HCT116 (cell line): ENCODE measurements around the gene LY6G6D. TPM values are rescaled to one million over a fixed set of nuclear protein-coding genes. Genes with fewer than 3 reads are reported as not detected.

ENCODE experiments used
- ATAC-seq: fragments of 200-7000 bp; cut with Tn5 transposase; 2 replicates; pipeline ENCODE4 v1.9.1; 2020; ENCODE audit warnings: mild to moderate bottlenecking, moderate library complexity
- BruUV-seq: library from RNA; stranded (reverse); fragments of 400-500 nt; replicated peaks from 2 replicates; lab custom pipeline; 2021; lab: Mats Ljungman, UMichigan
- CTCF ChIA-PET: fragments of 300-600 bp; sonication (Branson Sonifier 250); formaldehyde crosslinking; loops from one replicate; lab custom pipeline; 2021; ENCODE audit warnings: antibody characterized with exemption; lab: Charles Lee
- POLR2A ChIA-PET: fragments of 300-600, 350-600 bp; sonication (Branson Sonifier 250); formaldehyde crosslinking; loops from one replicate; lab custom pipeline; 2021; ENCODE audit warnings: antibody characterized with exemption; lab: Charles Lee
- RAD21 ChIA-PET, 2 experiments: fragments of 300-600 bp; sonication (Branson Sonifier 250); formaldehyde crosslinking; loops; one replicate each; lab custom pipeline; 2023; ENCODE audit warnings: low total read pairs in 2 of 2; ENCODE audit not compliant: uncharacterized antibody in 2 of 2, unreplicated experiment in 2 of 2, low non-redundant PET in 1 of 2; lab: Charles Lee
- DNase-seq: peaks from one replicate; pipeline ENCODE4 v3.0.0-alpha.2; 2010; ENCODE audit warnings: low read depth, low spot score
- H2AFZ ChIP-seq: fragments of 200-600 bp; shearing (Covaris generic), sonication (generic); 2 replicates; pipeline ENCODE4 v1.6.1; 2017; ENCODE audit warnings: low read depth, mixed run types, mixed read lengths, antibody characterized with exemption, low read length; ENCODE audit not compliant: poor library complexity, severe bottlenecking
- H3K27ac ChIP-seq: 2 replicates; pipeline ENCODE4 v1.5.1; 2012; ENCODE audit warnings: low read depth, low read length
- H3K27me3 ChIP-seq: fragments of 200-600 bp; sonication (generic); 2 replicates; pipeline ENCODE4 v1.6.1; 2016; ENCODE audit warnings: mixed run types, low read length, mixed read lengths; ENCODE audit not compliant: insufficient read depth
- H3K36me3 ChIP-seq, 2 experiments: fragments of 200-500 bp in 1 of 2; fragments of 200-600 bp in 1 of 2; sonication (Bioruptor generic) in 1 of 2; sonication (generic) in 1 of 2; 2 replicates each; pipeline versions ENCODE4 v1.5.1 to v1.6.1; 2014 to 2016; ENCODE audit warnings: low read length in 2 of 2, inconsistent platforms in 1 of 2, mixed read lengths in 1 of 2, mixed run types in 1 of 2; ENCODE audit not compliant: insufficient read depth in 2 of 2, control insufficient read depth in 1 of 2
- H3K4me1 ChIP-seq, 2 experiments: fragments of 200-600 bp in 1 of 2; sonication (generic) in 1 of 2; 2 replicates each; pipeline versions ENCODE4 v1.5.1 to v1.6.1; 2012 to 2017; ENCODE audit warnings: low read length in 2 of 2, inconsistent platforms in 1 of 2, mild to moderate bottlenecking in 1 of 2, mixed read lengths in 1 of 2, mixed run types in 1 of 2, moderate library complexity in 1 of 2; ENCODE audit not compliant: insufficient read depth in 2 of 2, control insufficient read depth in 1 of 2
- H3K4me2 ChIP-seq: fragments of 200-600 bp; sonication (generic); 2 replicates; pipeline ENCODE4 v1.6.1; 2017; ENCODE audit warnings: mixed run types, low read length, mixed read lengths
- H3K4me3 ChIP-seq, 2 experiments: fragments of 200-600 bp in 1 of 2; sonication (generic) in 1 of 2; replicated peaks in 1 of 2; 2 replicates each; pipeline ENCODE4 v1.5.1; 2011 to 2016; ENCODE audit warnings: low read length in 2 of 2, control low read depth in 1 of 2, low read depth in 1 of 2, mild to moderate bottlenecking in 1 of 2, mixed read lengths in 1 of 2, mixed run types in 1 of 2
- H3K79me2 ChIP-seq: fragments of 200-600 bp; sonication (generic); 2 replicates; pipeline ENCODE4 v1.6.1; 2017; ENCODE audit warnings: mild to moderate bottlenecking, mixed run types, low read length, moderate library complexity, mixed read lengths; ENCODE audit not compliant: insufficient read depth
- H3K9ac ChIP-seq: fragments of 200-600 bp; sonication (generic); 2 replicates; pipeline ENCODE4 v1.6.1; 2016; ENCODE audit warnings: low read length, mixed read lengths
- H3K9me2 ChIP-seq: fragments of 200-600 bp; sonication (generic), shearing (Covaris generic); 2 replicates; pipeline ENCODE4 v1.6.1; 2017; ENCODE audit warnings: mixed run types, mild to moderate bottlenecking, moderate library complexity; ENCODE audit not compliant: insufficient read depth
- H3K9me3 ChIP-seq, 2 experiments: fragments of 200-500 bp in 1 of 2; fragments of 200-600 bp in 1 of 2; sonication (Bioruptor generic) in 1 of 2; sonication (generic) in 1 of 2; 2 replicates each; pipeline ENCODE4 v1.6.1; 2014 to 2017; ENCODE audit warnings: low read length in 2 of 2, mixed read lengths in 2 of 2, inconsistent platforms in 1 of 2, low read depth in 1 of 2, mild to moderate bottlenecking in 1 of 2, mixed run types in 1 of 2, moderate library complexity in 1 of 2; ENCODE audit not compliant: control insufficient read depth in 1 of 2, insufficient read depth in 1 of 2
- H4K20me1 ChIP-seq: fragments of 200-600 bp; sonication (generic), shearing (Covaris generic); 2 replicates; pipeline ENCODE4 v1.6.1; 2017; ENCODE audit warnings: mixed run types, mild to moderate bottlenecking, moderate library complexity; ENCODE audit not compliant: insufficient read depth
- CEBPB ChIP-seq: IDR thresholded peaks from 2 replicates; pipeline ENCODE4 v1.6.1; 2012; ENCODE audit warnings: low read depth
- ELF1 ChIP-seq: IDR thresholded peaks from 2 replicates; pipeline ENCODE4 v1.6.1; 2012; ENCODE audit warnings: low read depth, borderline replicate concordance
- EZH2 ChIP-seq: fragments of 200-600 bp; sonication (generic); IDR thresholded peaks from 2 replicates; pipeline ENCODE4 v1.6.1; 2017; ENCODE audit warnings: antibody characterized with exemption, mixed run types
- FOSL1 ChIP-seq: IDR thresholded peaks from 2 replicates; pipeline ENCODE4 v1.6.1; 2012; ENCODE audit warnings: low read depth
- SIN3A ChIP-seq: IDR thresholded peaks from 2 replicates; pipeline ENCODE4 v1.6.1; 2012; ENCODE audit warnings: low read depth
- TCF7L2 ChIP-seq: IDR thresholded peaks from 2 replicates; pipeline ENCODE4 v1.7.0; 2011; ENCODE audit warnings: borderline replicate concordance, inconsistent platforms; ENCODE audit not compliant: insufficient read depth, insufficient read length; ENCODE audit errors: extremely low read depth
- intact Hi-C: fragments of 100-400 bp; cut with micrococcal nuclease; formaldehyde crosslinking; loops from 2 replicates; pipeline ENCODE4 v1.10.0; 2022
- total RNA-seq: library from RNA; stranded (reverse); gene quantifications from one replicate; pipeline ENCODE4 v1.2.1, GENCODE V29; 2021; ENCODE audit not compliant: unreplicated experiment
- TF ChIP-seq, protein P1 (sequence below), 3 experiments: fragments of 200-600 bp in 1 of 3; sonication (generic) in 1 of 3; IDR thresholded peaks in 2 of 3; conservative IDR thresholded peaks in 1 of 3; 2 replicates each; pipeline ENCODE4 v1.5.1; 2012 to 2017; ENCODE audit warnings: low read depth in 2 of 3, low read length in 2 of 3, antibody characterized with exemption in 1 of 3, borderline replicate concordance in 1 of 3, control low read depth in 1 of 3, mild to moderate bottlenecking in 1 of 3, mixed read lengths in 1 of 3, mixed run types in 1 of 3, moderate library complexity in 1 of 3; ENCODE audit not compliant: insufficient read depth in 1 of 3
- TF ChIP-seq, protein P2 (sequence below): IDR thresholded peaks from 2 replicates; pipeline ENCODE4 v1.6.1; 2012; ENCODE audit warnings: low read depth
- TF ChIP-seq, protein P3 (sequence below): IDR thresholded peaks from 2 replicates; pipeline ENCODE4 v1.6.1; 2012
- TF ChIP-seq, protein P4 (sequence below): IDR thresholded peaks from 2 replicates; pipeline ENCODE4 v1.6.1; 2012

The LY6G6D gene
- total RNA-seq, 1 experiment from 2014 or later, result not detected

DNA sequence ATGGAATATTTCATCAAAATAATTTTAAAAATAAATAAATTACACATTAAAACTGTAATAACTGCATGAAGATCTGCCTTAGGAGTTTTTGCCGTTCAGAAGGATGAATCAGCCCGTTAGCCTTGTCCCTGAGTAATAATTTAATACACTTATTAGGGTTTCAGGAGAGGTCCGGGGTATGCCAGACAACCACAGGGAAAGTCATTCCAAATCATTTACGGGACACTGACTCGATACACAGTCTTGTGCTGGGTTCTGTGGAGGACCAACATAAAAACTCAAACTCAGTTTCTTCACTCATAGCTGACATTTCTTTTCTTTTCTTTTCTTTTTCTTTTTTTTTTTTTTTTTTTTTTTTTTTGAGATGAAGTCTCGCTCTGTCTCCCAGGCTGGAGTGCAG, 9.2 kb upstream of the LY6G6D start (continued):
- no peak for TF ChIP-seq TCF7L2
- TF ChIP-seq, all 23 proteins: peak for 0

DNA sequence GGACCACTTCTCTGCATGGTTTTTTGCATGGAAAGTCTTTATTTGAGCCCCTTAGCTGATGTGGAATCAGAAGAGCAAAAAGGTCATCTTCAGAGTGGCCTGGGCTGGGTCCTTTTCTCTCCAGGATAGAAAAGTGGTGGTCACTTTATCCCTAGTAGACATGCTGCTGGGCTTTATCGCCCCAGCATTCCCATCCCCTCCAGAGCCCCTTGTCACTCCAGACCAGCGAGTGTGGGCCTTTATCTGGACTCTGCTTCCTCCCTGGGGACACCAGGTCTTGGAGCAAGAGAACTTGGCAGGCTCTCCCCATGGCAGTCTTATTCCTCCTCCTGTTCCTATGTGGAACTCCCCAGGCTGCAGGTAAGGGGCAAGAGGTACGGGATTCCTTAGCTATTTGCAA, 8.5 kb upstream of the LY6G6D start, which contains the start of gene LY6G6F:
LY6G6F (plus strand) TSS at position 268 of the 400 bp plus-strand sequence; CDS start at position 309, 41 bp downstream.
- H3K4me3 ChIP-seq, result no peak within 1 kb of the TSS
- ATAC-seq, result no peak
- RAD21 ChIA-PET, result no interaction called here
- CTCF ChIA-PET, result no interaction called here
- no peak within 1 kb of the TSS for H2AFZ ChIP-seq
- DNase-seq, result no peak
- no peak within 1 kb of the TSS for H3K9ac ChIP-seq
- H3K27ac ChIP-seq, result no peak within 1 kb of the TSS
- no peaks in the 10 kb centered on the region for H3K9me3 ChIP-seq
- no peaks in the 10 kb centered on the region for H3K27me3 ChIP-seq
- peaks cover 11% of the 10 kb centered on the region for H3K79me2 ChIP-seq
- no peaks in the 10 kb centered on the region for H3K9me2 ChIP-seq
- BruUV-seq, result no TSS peak
- TF ChIP-seq FOSL1 (no peak), SIN3A (no peak), ELF1 (no peak), EZH2 (no peak), CEBPB (no peak)
- TF ChIP-seq, protein P1, sequence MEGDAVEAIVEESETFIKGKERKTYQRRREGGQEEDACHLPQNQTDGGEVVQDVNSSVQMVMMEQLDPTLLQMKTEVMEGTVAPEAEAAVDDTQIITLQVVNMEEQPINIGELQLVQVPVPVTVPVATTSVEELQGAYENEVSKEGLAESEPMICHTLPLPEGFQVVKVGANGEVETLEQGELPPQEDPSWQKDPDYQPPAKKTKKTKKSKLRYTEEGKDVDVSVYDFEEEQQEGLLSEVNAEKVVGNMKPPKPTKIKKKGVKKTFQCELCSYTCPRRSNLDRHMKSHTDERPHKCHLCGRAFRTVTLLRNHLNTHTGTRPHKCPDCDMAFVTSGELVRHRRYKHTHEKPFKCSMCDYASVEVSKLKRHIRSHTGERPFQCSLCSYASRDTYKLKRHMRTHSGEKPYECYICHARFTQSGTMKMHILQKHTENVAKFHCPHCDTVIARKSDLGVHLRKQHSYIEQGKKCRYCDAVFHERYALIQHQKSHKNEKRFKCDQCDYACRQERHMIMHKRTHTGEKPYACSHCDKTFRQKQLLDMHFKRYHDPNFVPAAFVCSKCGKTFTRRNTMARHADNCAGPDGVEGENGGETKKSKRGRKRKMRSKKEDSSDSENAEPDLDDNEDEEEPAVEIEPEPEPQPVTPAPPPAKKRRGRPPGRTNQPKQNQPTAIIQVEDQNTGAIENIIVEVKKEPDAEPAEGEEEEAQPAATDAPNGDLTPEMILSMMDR (IDR thresholded peaks at IDR 0.05 in 2 of 3, conservative IDR thresholded peaks at IDR 0.05 in 1 of 3; ENCODE audit: borderline replicate concordance in 1 of 3, insufficient read depth in 1 of 3, low read depth in 2 of 3, low read length in 2 of 3), result no peak
- TF ChIP-seq, protein P2, sequence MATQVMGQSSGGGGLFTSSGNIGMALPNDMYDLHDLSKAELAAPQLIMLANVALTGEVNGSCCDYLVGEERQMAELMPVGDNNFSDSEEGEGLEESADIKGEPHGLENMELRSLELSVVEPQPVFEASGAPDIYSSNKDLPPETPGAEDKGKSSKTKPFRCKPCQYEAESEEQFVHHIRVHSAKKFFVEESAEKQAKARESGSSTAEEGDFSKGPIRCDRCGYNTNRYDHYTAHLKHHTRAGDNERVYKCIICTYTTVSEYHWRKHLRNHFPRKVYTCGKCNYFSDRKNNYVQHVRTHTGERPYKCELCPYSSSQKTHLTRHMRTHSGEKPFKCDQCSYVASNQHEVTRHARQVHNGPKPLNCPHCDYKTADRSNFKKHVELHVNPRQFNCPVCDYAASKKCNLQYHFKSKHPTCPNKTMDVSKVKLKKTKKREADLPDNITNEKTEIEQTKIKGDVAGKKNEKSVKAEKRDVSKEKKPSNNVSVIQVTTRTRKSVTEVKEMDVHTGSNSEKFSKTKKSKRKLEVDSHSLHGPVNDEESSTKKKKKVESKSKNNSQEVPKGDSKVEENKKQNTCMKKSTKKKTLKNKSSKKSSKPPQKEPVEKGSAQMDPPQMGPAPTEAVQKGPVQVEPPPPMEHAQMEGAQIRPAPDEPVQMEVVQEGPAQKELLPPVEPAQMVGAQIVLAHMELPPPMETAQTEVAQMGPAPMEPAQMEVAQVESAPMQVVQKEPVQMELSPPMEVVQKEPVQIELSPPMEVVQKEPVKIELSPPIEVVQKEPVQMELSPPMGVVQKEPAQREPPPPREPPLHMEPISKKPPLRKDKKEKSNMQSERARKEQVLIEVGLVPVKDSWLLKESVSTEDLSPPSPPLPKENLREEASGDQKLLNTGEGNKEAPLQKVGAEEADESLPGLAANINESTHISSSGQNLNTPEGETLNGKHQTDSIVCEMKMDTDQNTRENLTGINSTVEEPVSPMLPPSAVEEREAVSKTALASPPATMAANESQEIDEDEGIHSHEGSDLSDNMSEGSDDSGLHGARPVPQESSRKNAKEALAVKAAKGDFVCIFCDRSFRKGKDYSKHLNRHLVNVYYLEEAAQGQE, result no peak
- TF ChIP-seq, protein P3, sequence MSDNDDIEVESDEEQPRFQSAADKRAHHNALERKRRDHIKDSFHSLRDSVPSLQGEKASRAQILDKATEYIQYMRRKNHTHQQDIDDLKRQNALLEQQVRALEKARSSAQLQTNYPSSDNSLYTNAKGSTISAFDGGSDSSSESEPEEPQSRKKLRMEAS, result no peak
- TF ChIP-seq, protein P4, sequence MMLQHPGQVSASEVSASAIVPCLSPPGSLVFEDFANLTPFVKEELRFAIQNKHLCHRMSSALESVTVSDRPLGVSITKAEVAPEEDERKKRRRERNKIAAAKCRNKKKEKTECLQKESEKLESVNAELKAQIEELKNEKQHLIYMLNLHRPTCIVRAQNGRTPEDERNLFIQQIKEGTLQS, result no peak
- H3K4me1 ChIP-seq, result peaks cover 10 to 27% of the 10 kb centered on the region in 2 experiments; a peak in 3 of 4 replicates
- no peak within 1 kb of the TSS for H3K4me2 ChIP-seq
- POLR2A ChIA-PET, result no interaction called here
- no peaks in the 10 kb centered on the region for H4K20me1 ChIP-seq
- intact Hi-C loops, result no loop called here
- no peaks in the 10 kb centered on the region for H3K36me3 ChIP-seq
